ENCODE results near the gene MESP1. TPM values are rescaled to one million over a fixed set of nuclear protein-coding genes. Genes with fewer than 3 reads are reported as not detected.

The MESP1 gene
- polyA plus RNA-seq, 10 donors = 0.18 to 1.3 (median 1.1) TPM; not detected in 1

DNA sequence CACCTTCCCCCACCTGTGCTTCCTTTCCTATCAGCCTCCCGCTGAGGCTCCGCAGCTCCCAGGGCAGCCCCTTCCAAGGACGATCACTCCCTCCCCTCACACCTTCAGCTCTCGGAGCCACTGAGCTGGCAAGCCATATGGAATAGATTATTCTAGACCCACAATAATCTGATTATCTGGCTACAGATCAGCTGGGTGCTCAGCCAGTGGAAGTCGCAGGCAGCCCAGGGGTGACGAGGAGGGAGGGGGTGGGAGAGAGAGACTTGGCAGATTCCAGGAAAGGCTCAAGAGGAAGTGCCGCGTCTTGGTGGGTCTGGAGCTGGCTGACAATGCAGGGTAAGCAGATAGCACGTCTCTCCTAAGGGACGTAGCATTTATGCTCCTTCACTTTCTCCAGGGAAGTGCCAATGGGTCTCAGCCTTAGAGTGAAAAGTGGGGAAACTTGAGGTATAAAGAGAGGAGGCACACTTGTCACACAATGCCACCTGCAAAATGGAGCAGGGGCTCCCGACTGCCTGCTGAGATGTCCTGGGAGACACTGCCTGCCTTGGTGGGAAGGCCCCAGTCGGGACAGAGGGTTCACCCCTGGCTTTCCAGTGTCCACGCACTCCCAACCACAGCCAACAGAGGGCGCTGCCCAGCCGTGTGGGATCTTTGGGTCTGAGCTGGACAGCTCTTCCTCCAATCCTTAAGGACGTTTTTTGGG is 9.4 kb upstream of the MESP1 start:
- DNase-seq = peak; percentile 51 to 81 (median 66)

- no peak for DNase-seq
Measured at GRCh38 chr15:89759835-89760234, 8.8 kb upstream of the MESP1 start.

- DNase-seq = no peak
Measured at GRCh38 chr15:89758981-89759380, 7.9 kb upstream of the MESP1 start.

- DNase-seq = no peak
Measured at GRCh38 chr15:89758283-89758682, 7.2 kb upstream of the MESP1 start.

GRCh38 chr15:89756897-89757296 is 5.8 kb upstream of the MESP1 start:
- DNase-seq = no peak

DNA sequence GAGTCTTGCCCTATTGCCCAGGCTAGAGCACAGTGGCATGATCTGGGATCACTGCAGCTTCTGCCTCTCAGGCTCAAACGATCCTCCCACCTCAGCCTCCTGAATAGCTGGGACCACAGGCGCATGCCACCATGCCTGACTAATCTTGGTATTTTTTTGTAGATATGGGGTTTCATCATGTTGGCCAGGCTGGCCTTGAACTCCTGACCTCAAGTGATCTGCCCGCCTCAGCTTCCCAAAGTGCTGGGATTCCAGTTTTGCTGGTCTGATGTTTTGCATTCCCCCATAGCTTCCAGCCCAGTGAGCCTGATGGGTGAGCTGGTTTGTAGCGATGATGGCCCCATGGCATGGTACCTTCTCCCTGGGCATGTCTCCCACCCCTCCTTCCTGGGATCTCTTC is 4.7 kb upstream of the MESP1 start:
- DNase-seq = no peak

GRCh38 chr15:89754361-89755154 is 3.5 kb upstream of the MESP1 start:
- no peak for DNase-seq

GRCh38 chr15:89753855-89754254 is 2.8 kb upstream of the MESP1 start:
- no peak for DNase-seq

- DNase-seq = no peak
Measured at GRCh38 chr15:89751748-89752147, 699 bp upstream of the MESP1 start.

DNA sequence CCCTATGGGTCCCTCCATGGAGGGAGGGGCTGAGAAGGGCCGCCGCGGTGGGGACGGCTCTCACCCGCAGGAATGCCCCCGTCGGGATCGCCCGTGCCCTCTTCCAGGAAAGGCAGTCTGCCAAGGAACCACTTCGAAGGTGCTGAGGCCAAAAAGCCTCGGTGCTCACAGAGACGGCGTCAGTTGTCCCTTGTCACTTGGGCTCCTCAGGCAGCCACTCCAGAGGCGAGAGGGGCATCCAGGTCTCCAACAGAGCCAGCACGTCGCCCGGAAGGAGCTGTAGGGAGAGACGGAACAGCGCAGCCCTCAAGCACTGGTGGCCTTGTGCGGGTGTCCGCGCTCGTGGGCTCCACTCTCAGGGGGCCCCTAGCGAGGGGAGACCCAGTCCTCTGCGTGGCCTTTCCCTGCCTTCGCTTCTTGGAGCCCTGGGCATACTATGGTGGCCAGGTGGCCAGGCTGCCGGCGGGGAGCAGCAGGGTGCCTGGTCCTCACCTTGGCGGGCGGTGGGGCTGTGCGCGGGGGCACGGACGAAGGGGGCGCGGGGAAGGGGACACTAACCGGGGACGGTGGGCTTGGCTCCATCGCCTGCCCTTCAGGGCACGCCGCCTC is 994 bp downstream of the MESP1 start:
- peak in 1 of 3 donors; percentile 36 for DNase-seq

GRCh38 chr15:89749526-89749925 is 1.5 kb downstream of the MESP1 start:
- DNase-seq = no peak

DNA sequence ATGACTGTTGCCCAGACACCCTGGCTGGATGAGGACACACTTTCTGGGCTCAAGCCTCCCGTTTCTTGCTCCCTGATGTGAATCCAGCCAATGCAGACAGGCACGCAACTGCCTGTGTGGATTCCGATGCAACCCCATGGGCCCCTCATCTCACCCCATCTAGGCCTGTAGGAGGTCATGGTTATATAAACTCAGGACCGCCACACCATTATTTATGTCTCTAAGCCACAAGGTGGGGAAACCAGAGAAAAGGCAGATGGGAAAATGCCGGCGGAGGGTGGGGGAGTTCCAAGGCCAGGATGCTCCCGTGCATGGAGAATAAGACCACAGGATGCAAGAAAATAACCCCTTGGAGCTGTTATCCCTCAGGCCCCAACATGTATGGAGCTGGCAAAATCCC is 2.0 kb downstream of the MESP1 start:
- no peak for DNase-seq

DNA sequence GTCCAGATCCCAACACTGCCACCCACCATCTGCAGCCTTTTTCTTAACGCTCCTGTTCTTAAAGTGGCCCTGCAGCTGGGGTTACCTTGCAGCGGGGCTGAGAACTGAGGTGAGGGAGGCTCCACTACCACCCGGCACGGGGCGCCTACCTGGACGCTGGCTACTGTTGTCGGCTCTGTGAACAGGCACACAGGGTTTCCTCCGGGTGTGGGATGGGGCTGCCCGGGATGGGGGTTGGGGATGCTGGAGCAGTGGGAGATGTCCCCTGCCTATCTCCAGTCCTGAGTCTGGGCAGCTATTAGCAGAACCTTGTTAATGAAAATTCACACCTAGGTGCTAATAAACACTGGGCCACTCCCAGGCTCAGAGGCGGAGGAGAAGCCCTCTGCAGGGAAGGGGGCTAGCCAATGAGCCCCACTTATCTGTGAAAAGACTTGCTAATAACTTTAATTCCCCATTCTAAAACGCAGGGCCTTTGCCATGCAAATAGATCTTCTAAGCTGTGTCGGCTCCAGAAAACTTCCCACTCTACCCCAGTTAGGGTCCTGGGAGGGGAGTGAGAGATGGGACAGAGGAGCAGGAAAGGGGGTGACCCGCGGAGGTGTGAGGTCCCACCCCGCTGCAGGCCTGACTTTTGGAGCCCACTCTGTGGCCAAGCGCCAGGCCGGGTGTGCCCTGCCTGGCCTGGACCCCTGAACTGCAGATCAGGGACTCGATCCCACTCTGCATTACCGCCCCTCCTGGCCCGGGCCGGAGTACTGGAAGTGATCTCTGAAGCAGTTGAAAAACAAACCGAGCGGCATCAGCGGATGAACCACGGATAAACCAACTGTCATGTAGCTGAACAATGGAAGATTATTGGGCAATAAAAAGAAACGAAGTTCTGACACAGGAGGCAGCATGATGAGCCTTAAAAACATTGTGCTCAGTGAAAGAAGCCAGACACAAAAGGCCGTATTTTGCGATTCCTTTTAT is 3.1 kb downstream of the MESP1 start:
- DNase-seq = no peak

- no peak for DNase-seq
Measured at GRCh38 chr15:89746386-89746780, 4.7 kb downstream of the MESP1 start.

DNA sequence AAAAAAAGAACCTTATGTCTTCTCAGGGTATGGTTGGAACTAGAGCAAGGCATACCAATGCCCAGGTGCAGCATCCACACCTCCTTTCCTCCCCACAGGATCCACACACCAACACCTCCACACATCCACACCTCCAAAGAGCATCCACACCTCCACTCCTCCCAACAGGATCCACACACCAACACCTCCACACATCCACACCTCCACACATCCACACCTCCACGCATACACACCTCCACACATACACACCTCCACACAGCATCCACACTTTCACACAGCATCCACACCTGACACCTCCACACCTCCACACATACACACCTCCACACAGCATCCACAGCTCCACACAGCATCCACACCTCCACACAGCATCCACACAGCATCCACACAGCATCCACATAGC is 5.3 kb downstream of the MESP1 start:
- no peak for DNase-seq

- no peak for DNase-seq
Measured at GRCh38 chr15:89745131-89745530, 5.9 kb downstream of the MESP1 start.

- no peak for DNase-seq
Measured at GRCh38 chr15:89743594-89743993, 7.5 kb downstream of the MESP1 start.

DNA sequence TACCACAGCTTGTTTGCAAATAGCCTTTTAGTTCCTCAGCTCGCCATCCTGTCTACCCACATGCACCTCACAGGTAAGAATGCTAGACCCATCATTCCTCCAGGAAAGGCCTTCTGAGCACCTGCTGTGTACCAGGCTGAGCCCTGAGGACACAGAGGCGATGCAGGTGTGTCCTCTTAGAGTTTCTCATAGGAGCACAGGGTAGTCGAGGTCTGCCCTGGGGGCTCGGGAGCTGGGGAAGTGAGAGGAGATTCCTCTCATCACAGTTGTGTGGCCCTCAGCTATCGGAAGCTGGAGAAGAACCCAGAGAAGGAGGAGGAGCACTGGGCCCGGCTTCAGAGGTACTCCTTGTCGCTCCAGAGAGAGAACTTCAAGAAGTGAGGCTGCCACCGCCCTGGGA is 8.0 kb downstream of the MESP1 start:
- DNase-seq = no peak

DNA sequence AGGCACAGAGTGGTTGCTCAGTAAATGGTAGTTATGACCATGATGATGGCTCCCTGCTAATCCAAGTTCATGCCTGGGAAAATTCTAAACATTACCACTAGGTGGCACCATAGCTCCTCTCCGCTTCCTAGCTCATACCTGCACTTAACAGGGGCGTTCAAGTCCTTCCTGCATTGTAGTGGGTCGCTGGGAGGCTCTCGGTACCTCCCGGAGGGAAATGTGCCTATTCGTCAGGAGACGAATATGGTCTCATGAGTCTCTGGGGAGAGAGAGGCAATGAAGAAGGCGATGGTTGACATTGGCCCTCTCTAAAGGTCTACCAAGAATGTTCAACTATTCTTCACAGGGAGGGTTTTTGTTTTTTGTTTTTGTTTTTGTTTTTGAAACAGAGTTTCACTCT is 10.9 kb downstream of the MESP1 start:
- peak; percentile 62 to 82 (median 72) for DNase-seq

GRCh38 chr15:89735773-89736172 is 15.3 kb downstream of the MESP1 start:
- DNase-seq = no peak

GRCh38 chr15:89732451-89733172 is 18.4 kb downstream of the MESP1 start:
- DNase-seq = peak in 1 of 3 donors; percentile 37
